Mesenchymal stem cell (in vitro differentiated cells and primary cell): ENCODE results near the gene ASXL1.

ENCODE experiments used
- DNase-seq: peaks from one replicate; pipeline ENCODE4 v3.0.0-alpha.2; 2013
- H2AFZ ChIP-seq: one replicate; pipeline ENCODE4 v1.6.1; 2013; ENCODE audit warnings: low read depth, mild to moderate bottlenecking, control low read depth, inconsistent platforms, low read length, moderate library complexity
- H2AK5ac ChIP-seq: 2 replicates; pipeline ENCODE4 v1.6.1; 2013; ENCODE audit warnings: low read length, moderate library complexity, mild to moderate bottlenecking, inconsistent platforms; ENCODE audit not compliant: severe bottlenecking
- H2BK120ac ChIP-seq: one replicate; pipeline ENCODE4 v1.6.1; 2013; ENCODE audit warnings: low read depth, mild to moderate bottlenecking, inconsistent platforms, low read length, moderate library complexity
- H2BK12ac ChIP-seq, 2 experiments: one replicate each; pipeline ENCODE4 v1.6.1; 2013; ENCODE audit warnings: inconsistent platforms in 2 of 2, low read length in 2 of 2, mild to moderate bottlenecking in 2 of 2, moderate library complexity in 2 of 2, control low read depth in 1 of 2
- H2BK15ac ChIP-seq: one replicate; pipeline ENCODE4 v1.6.1; 2013; ENCODE audit warnings: mild to moderate bottlenecking, low read depth, inconsistent platforms; ENCODE audit not compliant: poor library complexity, severe bottlenecking
- H2BK5ac ChIP-seq: 2 replicates; pipeline ENCODE4 v1.6.1; 2013; ENCODE audit warnings: low read depth, mild to moderate bottlenecking, low read length, control low read depth, inconsistent platforms; ENCODE audit not compliant: poor library complexity, severe bottlenecking
- H3K14ac ChIP-seq, 2 experiments: one replicate each; pipeline ENCODE4 v1.6.1; 2013; ENCODE audit warnings: inconsistent platforms in 2 of 2, low read length in 2 of 2, control low read depth in 1 of 2, mild to moderate bottlenecking in 1 of 2, moderate library complexity in 1 of 2
- H3K18ac ChIP-seq, 2 experiments: one replicate each; pipeline ENCODE4 v1.6.1; 2013; ENCODE audit warnings: inconsistent platforms in 2 of 2, low read length in 2 of 2, control low read depth in 1 of 2, low read depth in 1 of 2, mild to moderate bottlenecking in 1 of 2
- H3K23ac ChIP-seq, 2 experiments: one replicate each; pipeline ENCODE4 v1.6.1; 2013; ENCODE audit warnings: inconsistent platforms in 2 of 2, low read length in 2 of 2, mild to moderate bottlenecking in 2 of 2, moderate library complexity in 2 of 2, control low read depth in 1 of 2
- H3K27ac ChIP-seq: 2 replicates; pipeline ENCODE4 v1.5.1; 2013; ENCODE audit warnings: mild to moderate bottlenecking, moderate library complexity, low read length, control low read depth, inconsistent platforms; ENCODE audit not compliant: poor library complexity, severe bottlenecking
- H3K27me3 ChIP-seq, 2 experiments: 2 replicates each; pipeline versions ENCODE4 v1.6.1 to v1.7.0; 2013; ENCODE audit warnings: low read length in 2 of 2, mild to moderate bottlenecking in 2 of 2, moderate library complexity in 2 of 2, control low read depth in 1 of 2, inconsistent platforms in 1 of 2; ENCODE audit not compliant: control insufficient read depth in 1 of 2, insufficient read depth in 1 of 2
- H3K36me3 ChIP-seq, 2 experiments: 2 replicates each; pipeline versions ENCODE4 v1.6.1 to v1.7.0; 2013; ENCODE audit warnings: low read length in 2 of 2, control low read depth in 1 of 2, inconsistent platforms in 1 of 2, low read depth in 1 of 2, mild to moderate bottlenecking in 1 of 2; ENCODE audit not compliant: insufficient read depth in 2 of 2, control insufficient read depth in 1 of 2
- H3K4ac ChIP-seq, 2 experiments: one replicate each; pipeline ENCODE4 v1.6.1; 2013; ENCODE audit warnings: inconsistent platforms in 2 of 2, low read length in 2 of 2, mild to moderate bottlenecking in 2 of 2, moderate library complexity in 2 of 2, control low read depth in 1 of 2, low read depth in 1 of 2
- H3K4me1 ChIP-seq: 2 replicates; pipeline ENCODE4 v1.6.1; 2013; ENCODE audit warnings: low read depth, low read length, control low read depth; ENCODE audit not compliant: control insufficient read depth, insufficient read depth
- H3K4me2 ChIP-seq: 2 replicates; pipeline ENCODE4 v1.6.1; 2013; ENCODE audit warnings: low read length, mild to moderate bottlenecking, inconsistent platforms; ENCODE audit not compliant: poor library complexity, severe bottlenecking
- H3K4me3 ChIP-seq, 2 experiments: 2 replicates each; pipeline versions ENCODE4 v1.5.1 to v1.7.0; 2013; ENCODE audit warnings: low read length in 2 of 2, mild to moderate bottlenecking in 2 of 2, control low read depth in 1 of 2, low read depth in 1 of 2; ENCODE audit not compliant: insufficient read depth in 1 of 2
- H3K79me1 ChIP-seq: replicated peaks from 2 replicates; pipeline ENCODE4 v1.6.1; 2013; ENCODE audit warnings: mild to moderate bottlenecking, control low read depth, low read length, inconsistent platforms; ENCODE audit not compliant: poor library complexity, severe bottlenecking
- H3K9ac ChIP-seq: 2 replicates; pipeline ENCODE4 v1.7.0; 2013; ENCODE audit warnings: mild to moderate bottlenecking, low read length, moderate library complexity
- H3K9me3 ChIP-seq: 2 replicates; pipeline ENCODE4 v1.7.0; 2013; ENCODE audit warnings: mild to moderate bottlenecking, low read length; ENCODE audit not compliant: control insufficient read depth
- H4K8ac ChIP-seq: one replicate; pipeline ENCODE4 v1.6.1; 2013; ENCODE audit warnings: inconsistent platforms, mild to moderate bottlenecking, low read length, moderate library complexity
- H4K91ac ChIP-seq: one replicate; pipeline ENCODE4 v1.6.1; 2013; ENCODE audit warnings: mild to moderate bottlenecking, low read length, inconsistent platforms
- WGBS: methylation state at CpG from one replicate; pipeline ENCODE4 v1.1.7; 2013; ENCODE audit warnings: mixed read lengths; 5-methylcytosine and 5-hydroxymethylcytosine counted together

ASXL1 gene

GRCh38 chr20:32445539-32446273, 87.6 kb downstream of the ASXL1 start:
- no peak overlapping the region for H3K4me2 ChIP-seq
- no peak overlapping the region for H3K4ac ChIP-seq
- H3K9ac ChIP-seq, result no peak overlapping the region
- H3K9me3 ChIP-seq, result no peaks in the 10 kb centered on the region
- H4K91ac ChIP-seq, result peak overlapping the region; percentile 30
- no peak overlapping the region for H2BK15ac ChIP-seq
- 79% methylated on average over 9 of the region's 12 CpGs for WGBS
- H3K4me1 ChIP-seq, result peaks cover 17% of the 10 kb centered on the region
- H2BK12ac ChIP-seq, result no peak overlapping the region
- H2AFZ ChIP-seq, result no peak overlapping the region
- H3K36me3 ChIP-seq, result peaks cover 69 to 89% of the 10 kb centered on the region in 2 experiments
- H3K79me1 ChIP-seq, result peaks cover 32% of the 10 kb centered on the region
- no peak overlapping the region for H3K4me3 ChIP-seq
- no peak overlapping the region for H2BK120ac ChIP-seq
- H3K27me3 ChIP-seq, result no peaks in the 10 kb centered on the region
- no peak overlapping the region for H3K14ac ChIP-seq
- H3K23ac ChIP-seq, result no peak overlapping the region
- peak overlapping the region in 1 of 2 experiments; percentile 54 for H3K18ac ChIP-seq
- DNase-seq, result no peak
- H3K27ac ChIP-seq, result no peak overlapping the region
- peak overlapping the region; percentile 36 for H4K8ac ChIP-seq
- no peak overlapping the region for H2AK5ac ChIP-seq
- no peak overlapping the region for H2BK5ac ChIP-seq

DNA sequence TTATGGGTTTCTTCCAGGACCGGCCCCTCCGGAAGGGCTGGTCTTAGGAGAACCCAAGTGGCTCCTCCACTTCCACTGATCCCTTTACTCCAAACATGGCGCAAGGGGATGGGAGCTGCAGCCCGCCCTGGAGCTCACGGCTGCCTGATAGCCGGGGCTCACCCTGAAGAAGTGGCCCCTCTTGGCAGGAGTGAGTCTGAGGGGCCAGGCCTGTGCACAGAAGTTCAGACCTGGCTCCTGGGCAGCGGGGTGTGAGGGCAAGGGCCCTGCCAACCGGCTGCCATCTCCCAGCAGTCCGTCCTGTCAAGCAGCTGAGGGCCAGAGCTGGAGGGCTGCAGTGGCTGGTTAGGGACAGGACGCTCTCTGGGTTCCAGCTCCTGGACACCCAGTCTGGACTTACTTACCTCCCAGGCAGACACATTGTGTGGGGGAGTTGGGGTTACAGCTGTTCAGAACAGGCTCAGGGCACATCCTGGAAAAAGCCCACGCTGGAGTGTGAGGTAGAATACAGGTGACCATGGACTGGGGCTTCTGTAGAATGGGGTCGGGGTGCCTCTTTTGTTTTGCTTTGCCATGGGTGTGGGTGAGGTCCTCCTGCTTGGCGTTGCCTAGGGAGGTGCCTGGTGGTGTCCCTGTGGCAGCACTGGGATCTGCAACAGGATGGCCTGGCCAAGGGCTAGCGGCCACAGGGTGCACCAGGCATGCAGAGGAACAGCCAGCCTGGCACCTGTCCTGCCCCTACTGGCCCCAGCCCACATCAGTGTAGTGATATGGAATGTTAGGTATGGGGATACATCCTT, 88.4 kb downstream of the ASXL1 start:
- H2AFZ ChIP-seq, result no peak overlapping the region
- no peak overlapping the region for H2AK5ac ChIP-seq
- 96% methylated on average over 12 of the region's 14 CpGs for WGBS
- no peak overlapping the region for H3K4me3 ChIP-seq
- peaks cover 28% of the 10 kb centered on the region for H3K79me1 ChIP-seq
- DNase-seq, result no peak
- no peaks in the 10 kb centered on the region for H3K27me3 ChIP-seq
- H3K4ac ChIP-seq, result no peak overlapping the region
- H3K9ac ChIP-seq, result no peak overlapping the region
- H4K8ac ChIP-seq, result peak overlapping the region; percentile 67
- H3K9me3 ChIP-seq, result no peaks in the 10 kb centered on the region
- no peak overlapping the region for H2BK12ac ChIP-seq
- no peak overlapping the region for H3K14ac ChIP-seq
- H2BK120ac ChIP-seq, result no peak overlapping the region
- no peak overlapping the region for H3K27ac ChIP-seq
- no peak overlapping the region for H3K18ac ChIP-seq
- peaks cover 17% of the 10 kb centered on the region for H3K4me1 ChIP-seq
- H2BK5ac ChIP-seq, result no peak overlapping the region
- no peak overlapping the region for H3K4me2 ChIP-seq
- H4K91ac ChIP-seq, result no peak overlapping the region
- no peak overlapping the region for H2BK15ac ChIP-seq
- no peak overlapping the region for H3K23ac ChIP-seq
- H3K36me3 ChIP-seq, result peaks cover 72 to 89% of the 10 kb centered on the region in 2 experiments

- Histone ChIP-seq H4K91ac (no peak overlapping the region), H2BK15ac (no peak overlapping the region), H3K4me2 (no peak overlapping the region), H3K4ac (no peak overlapping the region), H2AK5ac (no peak overlapping the region), H3K27ac (no peak overlapping the region), H2BK5ac (no peak overlapping the region), H3K23ac (no peak overlapping the region), H3K27me3 (no peaks in the 10 kb centered on the region), H2AFZ (no peak overlapping the region), H3K9ac (no peak overlapping the region), H2BK120ac (no peak overlapping the region), H3K4me1 (peaks cover 20% of the 10 kb centered on the region), H2BK12ac (no peak overlapping the region), H3K9me3 (no peaks in the 10 kb centered on the region), H4K8ac (no peak overlapping the region), H3K4me3 (no peak overlapping the region), H3K18ac (no peak overlapping the region), H3K36me3 (peaks cover 77 to 88% of the 10 kb centered on the region in 2 experiments), H3K14ac (no peak overlapping the region), H3K79me1 (peaks cover 30% of the 10 kb centered on the region)
- no peak for DNase-seq
- WGBS, result 96% methylated on average over 19 of the region's 22 CpGs
These were observed 89.3 kb downstream of the ASXL1 start for GRCh38 chr20:32447136-32448027.
